Measurements from ENCODE around the gene COQ8A. TPM values are rescaled to one million over a fixed set of nuclear protein-coding genes. Genes with fewer than 3 reads are reported as not detected.

Gene COQ8A
- total RNA-seq, 4 donors from 2014 or later = 73.1 to 118 (median 80.9) TPM

DNA sequence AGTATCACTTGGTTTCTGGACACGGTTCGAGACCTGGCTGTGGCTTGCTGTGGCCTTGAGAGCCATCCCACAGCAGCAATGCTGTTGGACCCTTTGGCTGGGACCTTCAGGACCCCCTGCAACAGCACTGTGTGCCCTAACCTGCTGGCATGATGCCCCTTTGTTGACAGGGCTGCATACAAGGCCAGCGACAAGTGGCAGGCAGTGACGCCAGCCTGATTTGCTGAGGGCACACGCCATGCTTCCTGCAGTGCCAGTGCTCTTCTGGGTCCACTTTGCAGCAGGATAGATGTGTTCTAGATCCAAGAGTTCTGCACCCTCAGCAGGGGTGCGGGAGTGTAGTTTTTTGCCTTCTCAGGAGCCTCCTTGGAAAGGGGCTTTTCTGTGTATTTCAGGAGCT, 32.8 kb downstream of the COQ8A start:
- intact Hi-C loops (cut with DNase I) = no loop called here
- 100% methylated on average over 5 of the region's 6 CpGs for WGBS
- Histone ChIP-seq H3K4me3 (no peak overlapping the region), H3K4me1 (peaks cover 47 to 66% (median 52%) of the 10 kb centered on the region in 4 donors), H3K27ac (replicated peaks in 1 of 4) (peak overlapping the region; percentile 89 to 95 (median 93)), H3K9me3 (peaks cover 0 to 7% (median 0%) of the 10 kb centered on the region in 4 donors), H3K27me3 (no peaks in the 10 kb centered on the region), H3K36me3 (peaks cover 4 to 33% (median 20%) of the 10 kb centered on the region in 4 donors)
- TF ChIP-seq POLR2AphosphoS5 (IDR thresholded peaks at IDR 0.05) (no peak), EP300 (IDR thresholded peaks at IDR 0.05) (no peak), POLR2A (IDR thresholded peaks at IDR 0.05; ENCODE audit: low read depth) (no peak), CTCF (IDR thresholded peaks at IDR 0.05) (no peak)
- no peak for DNase-seq (ENCODE audit: extremely low spot score)

DNA sequence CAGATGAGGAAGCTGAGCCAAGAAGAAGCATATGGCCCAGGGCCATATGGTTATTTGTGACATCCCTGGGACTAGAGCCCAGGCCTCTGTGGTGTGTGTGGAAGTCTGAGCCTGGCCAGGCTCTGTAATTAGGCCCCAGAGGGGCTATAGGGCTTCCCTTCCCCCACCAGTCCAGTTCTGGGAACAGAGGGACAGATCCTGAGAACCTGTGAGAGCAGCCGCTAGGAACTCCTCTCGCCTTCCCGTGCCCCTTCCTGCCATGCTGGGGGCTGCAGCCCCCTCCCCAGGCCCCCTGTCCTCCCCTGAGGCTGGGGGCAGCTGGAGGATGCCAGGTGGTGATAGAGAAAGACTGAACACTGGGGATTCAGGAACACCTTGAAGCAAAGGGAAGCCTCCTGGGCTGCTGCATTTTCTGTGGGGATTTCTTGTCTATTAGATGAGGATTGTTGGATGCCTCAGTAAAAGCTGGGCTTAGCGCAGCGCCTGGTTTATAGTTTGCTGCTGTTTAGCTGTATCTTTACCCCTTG, 33.3 kb downstream of the COQ8A start:
- Histone ChIP-seq H3K9me3 (peaks cover 0 to 7% (median 0%) of the 10 kb centered on the region in 4 donors), H3K27me3 (no peaks in the 10 kb centered on the region), H3K36me3 (peaks cover 4 to 38% (median 24%) of the 10 kb centered on the region in 4 donors), H3K4me3 (no peak overlapping the region), H3K27ac (replicated peaks in 1 of 4) (peak overlapping the region; percentile 89 to 95 (median 93)), H3K4me1 (peaks cover 42 to 61% (median 48%) of the 10 kb centered on the region in 4 donors)
- WGBS = 55% methylated on average over 5 of the region's 5 CpGs
- DNase-seq (ENCODE audit: extremely low spot score) = no peak
- TF ChIP-seq POLR2AphosphoS5 (IDR thresholded peaks at IDR 0.05) (peak; percentile 30 to 53), POLR2A (IDR thresholded peaks at IDR 0.05; ENCODE audit: low read depth) (no peak)
- intact Hi-C loops (cut with DNase I) = no loop called here

GRCh38 chr1:226973898-226974543, 33.9 kb downstream of the COQ8A start:
- peak; percentile 95 for DNase-seq (ENCODE audit: extremely low spot score)
- Histone ChIP-seq H3K36me3 (peaks cover 4 to 44% (median 28%) of the 10 kb centered on the region in 4 donors), H3K9me3 (peaks cover 0 to 7% (median 0%) of the 10 kb centered on the region in 4 donors), H3K27ac (replicated peaks in 1 of 4) (peak overlapping the region; percentile 89 to 95 (median 93)), H3K4me1 (peaks cover 41 to 56% (median 50%) of the 10 kb centered on the region in 4 donors), H3K27me3 (no peaks in the 10 kb centered on the region), H3K4me3 (peak overlapping the region in 1 of 4 donors; percentile 31)
- no peak for TF ChIP-seq CTCF (IDR thresholded peaks at IDR 0.05)
- peak; percentile 87 to 88 for TF ChIP-seq POLR2AphosphoS5 (IDR thresholded peaks at IDR 0.05)
- TF ChIP-seq EP300 (IDR thresholded peaks at IDR 0.05) = peak; percentile 76
- WGBS = 36% methylated on average over 3 of the region's 11 CpGs
- intact Hi-C loops (cut with DNase I) = no loop called here

GRCh38 chr1:226974544-226975258, 34.6 kb downstream of the COQ8A start:
- Histone ChIP-seq H3K36me3 (peaks cover 4 to 48% (median 32%) of the 10 kb centered on the region in 4 donors), H3K27me3 (no peaks in the 10 kb centered on the region), H3K9me3 (peaks cover 0 to 7% (median 0%) of the 10 kb centered on the region in 4 donors), H3K4me3 (peak overlapping the region in 1 of 4 donors; percentile 31), H3K4me1 (peaks cover 41 to 58% (median 54%) of the 10 kb centered on the region in 4 donors), H3K27ac (replicated peaks in 1 of 4) (peak overlapping the region; percentile 89 to 95 (median 93))
- 59% methylated on average over 13 of the region's 14 CpGs for WGBS
- TF ChIP-seq POLR2A (IDR thresholded peaks at IDR 0.05; ENCODE audit: low read depth) (no peak), POLR2AphosphoS5 (IDR thresholded peaks at IDR 0.05) (peak in 1 of 2 donors; percentile 1), CTCF (IDR thresholded peaks at IDR 0.05) (no peak), EP300 (IDR thresholded peaks at IDR 0.05) (no peak)
- no peak for DNase-seq (ENCODE audit: extremely low spot score)
- intact Hi-C loops (cut with DNase I) = no loop called here

Data from esophagus muscularis mucosa (tissue), 4 donors.